Transverse colon (tissue), 4 donors: ENCODE measurements around the gene ANAPC13. TPM values are rescaled to one million over a fixed set of nuclear protein-coding genes. Genes with fewer than 3 reads are reported as not detected.

ENCODE experiments used
- DNase-seq: peaks from one replicate; pipeline ENCODE4 v3.0.0-alpha.2; 2019
- H3K27ac ChIP-seq, 4 donors: fragments of 200-600 bp; sonication (generic); 2 replicates each; pipeline ENCODE4 v1.5.1; 2016 to 2018; ENCODE audit warnings: inconsistent platforms in 4 of 4
- H3K27me3 ChIP-seq: fragments of 200-600 bp; sonication (generic); 2 replicates; pipeline ENCODE4 v1.5.1; 2017; ENCODE audit warnings: inconsistent platforms
- H3K36me3 ChIP-seq, 4 donors: fragments of 200-600 bp; sonication (generic); 2 replicates each; pipeline ENCODE4 v1.5.1; 2017 to 2019; ENCODE audit warnings: inconsistent platforms in 4 of 4
- H3K4me1 ChIP-seq, 4 donors: fragments of 200-600 bp; sonication (generic); 2 replicates each; pipeline ENCODE4 v1.5.1; 2017 to 2020; ENCODE audit warnings: inconsistent platforms in 4 of 4
- H3K4me3 ChIP-seq, 4 donors: fragments of 200-600 bp; sonication (generic); 1 replicate in 1 of 4; 2 replicates in 3 of 4; pipeline versions ENCODE4 v1.5.1 to v1.6.1; 2017 to 2019; ENCODE audit warnings: inconsistent platforms in 4 of 4
- H3K9me3 ChIP-seq, 2 donors: fragments of 200-600 bp; sonication (generic); 2 replicates each; pipeline ENCODE4 v1.5.1; 2017 to 2019; ENCODE audit warnings: inconsistent platforms in 2 of 2
- EP300 ChIP-seq: sonication (generic); formaldehyde crosslinking; IDR thresholded peaks from one replicate; pipeline ENCODE4 v1.6.1; 2017; ENCODE audit warnings: antibody characterized with exemption, low read depth
- POLR2A ChIP-seq: fragments of 450-650 bp; IDR thresholded peaks from one replicate; pipeline ENCODE4 v1.6.1; 2016; ENCODE audit warnings: antibody characterized with exemption, mild to moderate bottlenecking, moderate library complexity
- POLR2AphosphoS5 ChIP-seq, 3 donors: sonication (generic); formaldehyde crosslinking; IDR thresholded peaks; one replicate each; pipeline ENCODE4 v1.6.1; 2016; ENCODE audit warnings: antibody characterized with exemption in 3 of 3
- WGBS, 2 donors: methylation state at CpG; one replicate each; pipeline ENCODE4 v1.1.5; 2018; ENCODE audit warnings: low coverage in 1 of 2; 5-methylcytosine and 5-hydroxymethylcytosine counted together
- in situ Hi-C, 4 donors: fragments of 200-750 bp; cut with MboI; loops; one replicate each; pipeline versions ENCODE4 v1.15.0 to v1.15.1; 2017; ENCODE audit warnings: low sequenced_read_pairs in 3 of 4, low pct_ligation_motif_present in 1 of 4, low pct_unique_long_range_greater_than_20kb in 1 of 4
- intact Hi-C: fragments of 100-400 bp; cut with DNase I; formaldehyde crosslinking; loops from one replicate; pipeline ENCODE4 v1.15.1; 2023; ENCODE audit warnings: low total_unique reads
- total RNA-seq, 4 donors: library from RNA; depleted of rRNA; stranded (reverse); fragments of >200 nt; gene quantifications; one replicate each; pipeline ENCODE4 v1.1.0, GENCODE V29; 2016
- TF ChIP-seq, protein P1 (sequence below), 5 experiments: fragments of 200-600 bp in 3 of 5; fragments of 450-650 bp in 2 of 5; sonication (generic) in 3 of 5; IDR thresholded peaks; 1 replicate in 2 of 5; 2 replicates in 3 of 5; pipeline ENCODE4 v1.5.1; 2016 to 2017; ENCODE audit warnings: antibody characterized with exemption in 5 of 5, inconsistent platforms in 3 of 5, mild to moderate bottlenecking in 2 of 5, moderate library complexity in 1 of 5

ANAPC13 gene
- total RNA-seq, 4 donors from 2014 or later = 5.6 to 81.0 (median 29.3) TPM

DNA sequence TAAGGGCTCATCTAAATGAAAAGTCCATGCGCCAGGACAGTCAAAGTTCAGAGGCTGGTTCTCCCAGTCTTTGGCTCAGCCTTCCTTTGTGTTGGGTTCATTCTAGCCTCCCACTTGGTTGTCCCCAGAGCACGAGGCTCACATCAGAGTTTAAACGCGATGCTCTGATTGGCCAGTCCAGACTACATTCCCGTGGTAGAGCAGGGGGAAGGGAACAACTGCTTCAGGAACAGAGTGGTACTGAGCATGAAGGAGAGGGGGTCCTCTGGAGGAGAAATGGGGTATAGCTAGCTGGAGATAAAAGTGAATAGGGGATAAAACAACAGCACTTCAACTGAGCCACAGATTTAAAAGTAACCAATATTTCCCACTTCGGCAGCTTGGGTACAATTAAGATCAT, 32.2 kb downstream of the ANAPC13 start:
- peaks cover 3% of the 10 kb centered on the region for H3K27me3 ChIP-seq
- in situ Hi-C loops (loop anchor here in 1 of 4 donors (25.0 kb wide), 1 partner anchor 241 kb away; no protein-coding TSS in a partner anchor), intact Hi-C loops (no loop called here)
- no peak for TF ChIP-seq POLR2A
- no peak for TF ChIP-seq EP300
- no peak for DNase-seq
- H3K4me3 ChIP-seq = no peak overlapping the region
- no peak overlapping the region for H3K27ac ChIP-seq
- no peaks in the 10 kb centered on the region for H3K4me1 ChIP-seq
- 64 to 77% methylated on average over 5 to 6 of the region's 6 CpGs for WGBS, 2 donors
- H3K9me3 ChIP-seq = no peaks in the 10 kb centered on the region
- no peaks in the 10 kb centered on the region for H3K36me3 ChIP-seq

DNA sequence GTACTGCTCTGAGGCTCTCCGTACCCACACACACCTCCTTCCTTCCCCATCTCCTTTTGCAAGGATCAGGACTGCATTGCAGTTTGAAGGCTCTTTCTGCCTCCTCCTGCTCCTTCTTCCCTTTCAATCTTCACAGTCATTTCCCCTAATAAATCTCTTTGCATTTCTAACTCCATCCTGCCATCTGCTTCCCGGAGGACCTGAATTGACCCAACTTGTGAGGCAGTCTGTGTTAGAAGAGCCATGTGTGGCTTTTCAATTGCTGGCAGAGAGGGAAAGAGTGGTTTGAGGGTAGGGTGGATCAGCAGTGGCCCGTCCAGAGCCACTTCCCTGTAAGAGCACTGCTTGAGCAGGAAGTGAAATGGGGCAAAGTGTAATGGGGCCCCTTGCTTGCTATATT, 35.8 kb downstream of the ANAPC13 start:
- Histone ChIP-seq H3K27me3 (no peaks in the 10 kb centered on the region), H3K4me3 (no peak overlapping the region), H3K9me3 (no peaks in the 10 kb centered on the region), H3K4me1 (peaks cover 0 to 8% (median 0%) of the 10 kb centered on the region in 4 donors), H3K36me3 (no peaks in the 10 kb centered on the region), H3K27ac (no peak overlapping the region)
- TF ChIP-seq POLR2A (no peak), POLR2AphosphoS5 (IDR thresholded peaks at IDR 0.05) (no peak), EP300 (no peak)
- TF ChIP-seq, protein P1, sequence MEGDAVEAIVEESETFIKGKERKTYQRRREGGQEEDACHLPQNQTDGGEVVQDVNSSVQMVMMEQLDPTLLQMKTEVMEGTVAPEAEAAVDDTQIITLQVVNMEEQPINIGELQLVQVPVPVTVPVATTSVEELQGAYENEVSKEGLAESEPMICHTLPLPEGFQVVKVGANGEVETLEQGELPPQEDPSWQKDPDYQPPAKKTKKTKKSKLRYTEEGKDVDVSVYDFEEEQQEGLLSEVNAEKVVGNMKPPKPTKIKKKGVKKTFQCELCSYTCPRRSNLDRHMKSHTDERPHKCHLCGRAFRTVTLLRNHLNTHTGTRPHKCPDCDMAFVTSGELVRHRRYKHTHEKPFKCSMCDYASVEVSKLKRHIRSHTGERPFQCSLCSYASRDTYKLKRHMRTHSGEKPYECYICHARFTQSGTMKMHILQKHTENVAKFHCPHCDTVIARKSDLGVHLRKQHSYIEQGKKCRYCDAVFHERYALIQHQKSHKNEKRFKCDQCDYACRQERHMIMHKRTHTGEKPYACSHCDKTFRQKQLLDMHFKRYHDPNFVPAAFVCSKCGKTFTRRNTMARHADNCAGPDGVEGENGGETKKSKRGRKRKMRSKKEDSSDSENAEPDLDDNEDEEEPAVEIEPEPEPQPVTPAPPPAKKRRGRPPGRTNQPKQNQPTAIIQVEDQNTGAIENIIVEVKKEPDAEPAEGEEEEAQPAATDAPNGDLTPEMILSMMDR (IDR thresholded peaks at IDR 0.05) = no peak
- WGBS, 2 donors = 54 to 60% methylated on average over 1 to 3 of the region's 3 CpGs
- intact Hi-C loops (loop anchor here (5.0 kb wide), 1 partner anchor 53 kb away; no protein-coding TSS in a partner anchor), in situ Hi-C loops (loop anchor here in 1 of 4 donors (25.0 kb wide), 1 partner anchor 238 kb away; no protein-coding TSS in a partner anchor)
- DNase-seq = no peak

DNA sequence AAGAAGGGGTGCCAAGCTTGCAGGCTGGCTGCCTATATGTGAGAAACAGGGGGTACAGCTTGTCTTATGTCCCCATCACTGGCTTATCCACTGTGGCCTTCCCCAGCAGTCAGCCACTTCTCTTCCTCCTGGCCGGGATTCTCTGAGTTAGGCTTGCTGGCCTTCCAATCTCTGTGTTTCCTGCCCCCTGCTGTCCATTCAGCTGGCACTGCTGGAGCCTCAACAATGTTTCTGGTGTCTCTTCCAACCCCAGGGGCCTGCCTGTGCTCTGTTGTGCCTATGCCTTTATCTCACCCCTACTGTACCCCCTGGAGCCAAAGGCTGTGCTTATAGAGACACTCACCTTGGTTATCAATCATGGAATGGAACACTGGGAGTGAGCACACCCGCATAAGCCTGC, 36.5 kb downstream of the ANAPC13 start:
- H3K36me3 ChIP-seq = no peaks in the 10 kb centered on the region
- intact Hi-C loops (loop anchor here (5.0 kb wide), 1 partner anchor 52 kb away; no protein-coding TSS in a partner anchor), in situ Hi-C loops (no loop called here)
- DNase-seq = peak; percentile 39
- peaks cover 0 to 8% (median 0%) of the 10 kb centered on the region in 4 donors for H3K4me1 ChIP-seq
- no peaks in the 10 kb centered on the region for H3K9me3 ChIP-seq
- 38% methylated on average over 1 of the region's 2 CpGs; no CpG with 5 or more reads in 1 of the 2 donors for WGBS, 2 donors
- H3K27ac ChIP-seq = no peak overlapping the region
- TF ChIP-seq, protein P1 (IDR thresholded peaks at IDR 0.05) = peak in 4 of 5 experiments; percentile 30 to 51 (median 36)
- TF ChIP-seq POLR2A = no peak
- H3K27me3 ChIP-seq = no peaks in the 10 kb centered on the region
- H3K4me3 ChIP-seq = no peak overlapping the region

DNA sequence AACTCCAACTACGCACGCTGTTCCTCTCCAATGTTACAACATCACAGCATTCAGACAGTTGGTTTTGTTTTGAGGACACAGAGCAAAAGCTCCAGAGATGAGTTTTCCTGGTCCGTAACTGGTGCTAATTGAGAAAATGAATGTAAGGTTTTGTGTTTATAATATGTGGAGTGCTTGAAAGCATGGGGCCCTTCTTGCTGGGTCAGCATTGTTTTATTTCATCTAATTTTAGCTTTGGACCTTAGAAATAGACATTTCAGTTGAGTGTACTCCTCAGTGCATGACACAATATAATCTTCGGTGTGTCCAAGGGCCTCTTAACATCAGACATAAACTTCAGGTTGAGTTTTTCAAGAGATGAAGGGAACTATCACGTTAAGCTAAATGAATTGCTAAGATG, 37.1 kb downstream of the ANAPC13 start:
- no peaks in the 10 kb centered on the region for H3K27me3 ChIP-seq
- 89 to 91% methylated on average over 4 to 5 of the region's 5 CpGs for WGBS, 2 donors
- in situ Hi-C loops (no loop called here), intact Hi-C loops (loop anchor here (5.0 kb wide), 1 partner anchor 51 kb away; no protein-coding TSS in a partner anchor)
- no peaks in the 10 kb centered on the region for H3K36me3 ChIP-seq
- no peaks in the 10 kb centered on the region for H3K9me3 ChIP-seq
- no peak overlapping the region for H3K27ac ChIP-seq
- H3K4me3 ChIP-seq = no peak overlapping the region
- no peak for DNase-seq
- TF ChIP-seq POLR2AphosphoS5 (IDR thresholded peaks at IDR 0.05) = no peak
- no peak for TF ChIP-seq POLR2A
- TF ChIP-seq, protein P1 (IDR thresholded peaks at IDR 0.05) = no peak
- no peak for TF ChIP-seq EP300
- peaks cover 0 to 8% (median 0%) of the 10 kb centered on the region in 4 donors for H3K4me1 ChIP-seq

DNA sequence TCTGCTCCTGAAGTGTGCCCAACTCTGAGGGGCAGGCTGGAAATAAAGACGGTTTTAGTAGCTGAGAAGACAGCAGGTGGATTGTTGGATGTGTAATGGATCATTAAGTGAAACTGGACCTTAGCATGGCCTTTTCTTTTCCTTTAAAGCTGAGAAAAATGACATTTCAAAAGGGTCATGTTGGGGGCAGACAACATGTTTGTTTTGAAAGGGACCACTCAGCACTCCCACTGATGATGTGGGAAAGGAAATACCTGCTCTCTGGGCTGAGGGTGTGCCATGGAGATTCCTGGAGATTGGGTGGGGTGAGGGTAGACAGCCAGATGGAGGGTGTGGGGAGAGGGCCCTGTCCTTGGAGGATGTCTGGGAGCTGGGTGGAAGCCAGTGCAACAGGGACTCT, 38.4 kb downstream of the ANAPC13 start:
- TF ChIP-seq EP300 (no peak), POLR2A (no peak), POLR2AphosphoS5 (IDR thresholded peaks at IDR 0.05) (no peak)
- TF ChIP-seq, protein P1 (IDR thresholded peaks at IDR 0.05) = no peak
- Histone ChIP-seq H3K27ac (no peak overlapping the region), H3K4me1 (peaks cover 0 to 8% (median 0%) of the 10 kb centered on the region in 4 donors), H3K27me3 (no peaks in the 10 kb centered on the region), H3K36me3 (no peaks in the 10 kb centered on the region), H3K4me3 (no peak overlapping the region), H3K9me3 (no peaks in the 10 kb centered on the region)
- intact Hi-C loops = loop anchor here (5.0 kb wide), 1 partner anchor 50 kb away; no protein-coding TSS in a partner anchor
- no peak for DNase-seq
- WGBS, 2 donors = 63% methylated on average over 1 of the region's 1 CpG; no CpG with 5 or more reads in 1 of the 2 donors
- in situ Hi-C loops = no loop called here
